Caco-2 (cell line): ENCODE measurements around the gene CMBL. TPM values are rescaled to one million over a fixed set of nuclear protein-coding genes. Genes with fewer than 3 reads are reported as not detected.

Experiments
- BruUV-seq: library from RNA; stranded (reverse); fragments of 400-500 nt; replicated peaks from 2 replicates; lab custom pipeline; 2021; lab: Mats Ljungman, UMichigan
- CTCF ChIA-PET: fragments of 300-600 bp; sonication (Branson Sonifier 250); formaldehyde crosslinking; loops from one replicate; lab custom pipeline; 2022; ENCODE audit warnings: antibody characterized with exemption; lab: Charles Lee
- POLR2A ChIA-PET: fragments of 300-600 bp; sonication (Branson Sonifier 250); formaldehyde crosslinking; loops from one replicate; lab custom pipeline; 2022; ENCODE audit warnings: antibody characterized with exemption; lab: Charles Lee
- DNase-seq, 2 experiments: peaks; one replicate each; pipeline versions ENCODE4 v3.0.0 to v3.0.0-alpha.2; 2020 to 2022
- H3K27me3 ChIP-seq: replicated peaks from 2 replicates; pipeline ENCODE4 v1.6.0; 2011; ENCODE audit warnings: low read length; ENCODE audit not compliant: control insufficient read depth, insufficient read depth
- H3K36me3 ChIP-seq: 2 replicates; pipeline ENCODE4 v1.5.1; 2011; ENCODE audit warnings: low read length; ENCODE audit not compliant: control insufficient read depth, insufficient read depth
- H3K4me1 ChIP-seq: fragments of 250-450 bp; sonication (Bioruptor Pico); 2 replicates; pipeline ENCODE4 v1.5.1; 2020; ENCODE audit warnings: mild to moderate bottlenecking
- H3K4me3 ChIP-seq: 2 replicates; pipeline ENCODE4 v1.5.1; 2011; ENCODE audit warnings: low read depth, mild to moderate bottlenecking, control low read depth, low read length
- H3K9me3 ChIP-seq: fragments of 250-450 bp; sonication (Bioruptor Pico); 2 replicates; pipeline ENCODE4 v1.5.1; 2020; ENCODE audit warnings: mild to moderate bottlenecking, moderate library complexity
- H3K27ac Mint-ChIP-seq: one replicate; pipeline ENCODE4 v1.8.0; 2022; ENCODE audit warnings: mixed read lengths; ENCODE audit not compliant: unreplicated experiment
- H3K27me3 Mint-ChIP-seq: one replicate; pipeline ENCODE4 v1.8.0; 2022; ENCODE audit warnings: mixed read lengths; ENCODE audit not compliant: insufficient read depth, unreplicated experiment
- H3K36me3 Mint-ChIP-seq: one replicate; pipeline ENCODE4 v1.8.0; 2022; ENCODE audit warnings: mild to moderate bottlenecking, mixed read lengths; ENCODE audit not compliant: insufficient read depth, unreplicated experiment
- H3K4me1 Mint-ChIP-seq: one replicate; pipeline ENCODE4 v1.8.0; 2022; ENCODE audit warnings: low read depth, mixed read lengths; ENCODE audit not compliant: unreplicated experiment
- H3K4me3 Mint-ChIP-seq: one replicate; pipeline ENCODE4 v1.8.0; 2022; ENCODE audit warnings: mild to moderate bottlenecking, moderate library complexity, mixed read lengths; ENCODE audit not compliant: unreplicated experiment
- H3K9me3 Mint-ChIP-seq: one replicate; pipeline ENCODE4 v1.8.0; 2022; ENCODE audit warnings: mixed read lengths; ENCODE audit not compliant: unreplicated experiment
- CTCF ChIP-seq, 2 experiments: fragments of 200-600 bp in 1 of 2; IDR thresholded peaks; 1 replicate in 1 of 2; 2 replicates in 1 of 2; pipeline versions ENCODE4 v1.5.1 to v1.8.0; 2011 to 2022; ENCODE audit warnings: antibody characterized with exemption in 1 of 2, control low read depth in 1 of 2, inconsistent platforms in 1 of 2, low read depth in 1 of 2, low read length in 1 of 2, mild to moderate bottlenecking in 1 of 2, moderate library complexity in 1 of 2; ENCODE audit not compliant: insufficient read depth in 1 of 2, severe bottlenecking in 1 of 2, unreplicated experiment in 1 of 2
- intact Hi-C: fragments of 100-400 bp; cut with micrococcal nuclease; formaldehyde crosslinking; loops from one replicate; pipeline ENCODE4 v1.10.0; 2022; ENCODE audit not compliant: unreplicated experiment
- total RNA-seq: library from RNA; stranded (reverse); gene quantifications from 2 replicates; pipeline ENCODE4 v1.2.3, GENCODE V29; 2022

The CMBL gene
- total RNA-seq, 1 experiment from 2014 or later = 18.4 TPM

- no peaks in the 10 kb centered on the region for H3K27me3 ChIP-seq
- intact Hi-C loops = no loop called here
- CTCF ChIA-PET = no interaction called here
Observed at GRCh38 chr5:10331341-10331796, 23.7 kb upstream of the CMBL start.

GRCh38 chr5:10330511-10331230 is 23.0 kb upstream of the CMBL start:
- Mint-ChIP-seq H3K27ac (no peak overlapping the region), H3K4me1 (peaks cover 13% of the 10 kb centered on the region), H3K9me3 (no peaks in the 10 kb centered on the region), H3K4me3 (no peak overlapping the region), H3K36me3 (no peaks in the 10 kb centered on the region), H3K27me3 (no peaks in the 10 kb centered on the region)
- no TSS peak for BruUV-seq
- Histone ChIP-seq H3K4me1 (no peaks in the 10 kb centered on the region), H3K36me3 (no peaks in the 10 kb centered on the region), H3K27me3 (no peaks in the 10 kb centered on the region), H3K9me3 (no peaks in the 10 kb centered on the region), H3K4me3 (no peak overlapping the region)
- no peak for DNase-seq
- ChIA-PET CTCF (no interaction called here), POLR2A (no interaction called here)
- no peak for TF ChIP-seq CTCF (IDR thresholded peaks at IDR 0.05; ENCODE audit: insufficient read depth in 1 of 2, low read depth in 1 of 2, low read length in 1 of 2, severe bottlenecking in 1 of 2, unreplicated experiment in 1 of 2)
- intact Hi-C loops = no loop called here

More at GRCh38 chr5:10331341-10331796, 23.7 kb upstream of the CMBL start:
- H3K27ac Mint-ChIP-seq = no peak overlapping the region
- DNase-seq = no peak
- H3K27me3 Mint-ChIP-seq = no peaks in the 10 kb centered on the region
- Histone ChIP-seq H3K9me3 (no peaks in the 10 kb centered on the region), H3K4me3 (no peak overlapping the region), H3K4me1 (no peaks in the 10 kb centered on the region), H3K36me3 (no peaks in the 10 kb centered on the region)
- H3K4me3 Mint-ChIP-seq = no peak overlapping the region
- TF ChIP-seq CTCF (IDR thresholded peaks at IDR 0.05; ENCODE audit: insufficient read depth in 1 of 2, low read depth in 1 of 2, low read length in 1 of 2, severe bottlenecking in 1 of 2, unreplicated experiment in 1 of 2) = no peak
- H3K9me3 Mint-ChIP-seq = no peaks in the 10 kb centered on the region
- POLR2A ChIA-PET = no interaction called here
- peaks cover 13% of the 10 kb centered on the region for H3K4me1 Mint-ChIP-seq
- BruUV-seq = no TSS peak
- H3K36me3 Mint-ChIP-seq = no peaks in the 10 kb centered on the region

- Mint-ChIP-seq H3K27ac (no peak overlapping the region), H3K9me3 (no peaks in the 10 kb centered on the region), H3K4me3 (no peak overlapping the region), H3K27me3 (no peaks in the 10 kb centered on the region), H3K36me3 (no peaks in the 10 kb centered on the region), H3K4me1 (peaks cover 13% of the 10 kb centered on the region)
- TF ChIP-seq CTCF (IDR thresholded peaks at IDR 0.05; ENCODE audit: insufficient read depth in 1 of 2, low read depth in 1 of 2, low read length in 1 of 2, severe bottlenecking in 1 of 2, unreplicated experiment in 1 of 2) = no peak
- intact Hi-C loops = no loop called here
- no TSS peak for BruUV-seq
- DNase-seq = no peak
- Histone ChIP-seq H3K9me3 (no peaks in the 10 kb centered on the region), H3K27me3 (no peaks in the 10 kb centered on the region), H3K36me3 (no peaks in the 10 kb centered on the region), H3K4me1 (no peaks in the 10 kb centered on the region), H3K4me3 (no peak overlapping the region)
- POLR2A ChIA-PET = no interaction called here
- CTCF ChIA-PET = interaction anchor here (0.6 kb wide), 1 partner anchor 14 kb away, joined by 4 read pairs; no protein-coding TSS in a partner anchor
Observed at GRCh38 chr5:10329820-10330481, 22.2 kb upstream of the CMBL start.
